Bronchial epithelial cell (primary cell): Measurements from ENCODE around the gene XKRX. TPM values are rescaled to one million over a fixed set of nuclear protein-coding genes. Genes with fewer than 3 reads are reported as not detected.

Experiments
- DNase-seq: peaks from one replicate; pipeline ENCODE4 v3.0.0-alpha.2; 2010; ENCODE audit warnings: low read depth
- FAIRE-seq: peaks from 2 replicates; lab custom pipeline; 2011; peaks lifted over from hg19 to GRCh38; lab: Jason Lieb, UNC
- H3K27me3 ChIP-seq: 2 replicates; pipeline ENCODE4 v1.5.1; 2011; ENCODE audit warnings: low read length; ENCODE audit not compliant: control insufficient read depth, insufficient read depth
- H3K36me3 ChIP-seq: 2 replicates; pipeline ENCODE4 v1.5.1; 2011; ENCODE audit warnings: low read length; ENCODE audit not compliant: control insufficient read depth, insufficient read depth
- H3K4me3 ChIP-seq: 2 replicates; pipeline ENCODE4 v1.5.1; 2011; ENCODE audit warnings: mild to moderate bottlenecking, low read depth, low read length, control low read depth
- total RNA-seq: library from RNA; depleted of rRNA; stranded (reverse); fragments of >200 nt; gene quantifications from 2 replicates; pipeline ENCODE4 v1.2.1, GENCODE V29; 2014
- TF ChIP-seq, protein P1 (sequence below): IDR thresholded peaks from 2 replicates; pipeline ENCODE4 v1.5.1; 2011; ENCODE audit warnings: mild to moderate bottlenecking, moderate library complexity, low read length, control low read depth, inconsistent platforms; ENCODE audit not compliant: insufficient read depth, severe bottlenecking

The XKRX gene
- total RNA-seq, 1 donor from 2014 or later, result under 0.01 TPM

DNA sequence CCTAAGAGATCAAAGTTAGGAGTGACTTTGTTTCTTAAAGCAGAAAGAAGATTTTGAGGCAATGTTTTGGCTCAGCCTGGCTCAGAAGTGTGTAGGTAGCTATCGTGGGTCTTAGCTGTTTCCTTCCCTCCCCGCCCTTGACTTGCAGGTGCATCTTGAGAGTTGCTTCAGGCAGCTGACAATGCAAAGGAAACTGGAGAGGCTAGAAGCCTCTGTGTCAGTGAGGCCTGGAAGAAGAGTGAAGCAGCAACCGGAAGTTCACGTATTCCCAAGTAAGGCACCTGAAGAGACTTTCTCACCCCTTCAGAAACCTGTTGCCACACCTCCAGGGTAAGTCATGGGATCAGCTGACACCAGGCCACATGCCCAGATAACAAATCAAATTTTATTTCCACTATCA, 10.6 kb upstream of the XKRX start:
- H3K4me3 ChIP-seq, result no peak overlapping the region
- peak; percentile 18 for DNase-seq
- H3K27me3 ChIP-seq, result no peaks in the 10 kb centered on the region
- TF ChIP-seq, protein P1, sequence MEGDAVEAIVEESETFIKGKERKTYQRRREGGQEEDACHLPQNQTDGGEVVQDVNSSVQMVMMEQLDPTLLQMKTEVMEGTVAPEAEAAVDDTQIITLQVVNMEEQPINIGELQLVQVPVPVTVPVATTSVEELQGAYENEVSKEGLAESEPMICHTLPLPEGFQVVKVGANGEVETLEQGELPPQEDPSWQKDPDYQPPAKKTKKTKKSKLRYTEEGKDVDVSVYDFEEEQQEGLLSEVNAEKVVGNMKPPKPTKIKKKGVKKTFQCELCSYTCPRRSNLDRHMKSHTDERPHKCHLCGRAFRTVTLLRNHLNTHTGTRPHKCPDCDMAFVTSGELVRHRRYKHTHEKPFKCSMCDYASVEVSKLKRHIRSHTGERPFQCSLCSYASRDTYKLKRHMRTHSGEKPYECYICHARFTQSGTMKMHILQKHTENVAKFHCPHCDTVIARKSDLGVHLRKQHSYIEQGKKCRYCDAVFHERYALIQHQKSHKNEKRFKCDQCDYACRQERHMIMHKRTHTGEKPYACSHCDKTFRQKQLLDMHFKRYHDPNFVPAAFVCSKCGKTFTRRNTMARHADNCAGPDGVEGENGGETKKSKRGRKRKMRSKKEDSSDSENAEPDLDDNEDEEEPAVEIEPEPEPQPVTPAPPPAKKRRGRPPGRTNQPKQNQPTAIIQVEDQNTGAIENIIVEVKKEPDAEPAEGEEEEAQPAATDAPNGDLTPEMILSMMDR, result no peak
- no peak for FAIRE-seq
- H3K36me3 ChIP-seq, result no peaks in the 10 kb centered on the region

DNA sequence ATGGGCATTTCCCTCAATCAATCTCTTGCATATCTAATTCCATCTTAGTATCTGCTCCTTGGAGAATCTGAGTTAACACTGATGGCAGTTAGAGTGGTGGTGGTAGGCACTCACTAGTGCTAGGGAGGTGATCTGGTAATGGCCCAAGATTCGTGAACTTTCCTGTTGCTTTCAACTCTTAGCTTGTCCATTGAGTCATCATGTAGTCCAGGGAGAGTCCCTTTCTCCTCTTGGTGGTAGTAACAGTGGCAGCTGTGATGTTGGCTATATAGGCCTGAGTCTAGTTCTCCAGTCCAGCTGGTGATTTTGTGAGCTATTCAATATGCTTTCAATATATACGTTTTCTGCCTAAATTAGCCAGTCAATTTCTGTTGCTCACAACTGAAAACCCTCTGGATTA, 7.0 kb upstream of the XKRX start:
- TF ChIP-seq, protein P1, result no peak
- DNase-seq (no peak), FAIRE-seq (no peak)
- H3K4me3 ChIP-seq, result no peak overlapping the region
- no peaks in the 10 kb centered on the region for H3K27me3 ChIP-seq
- H3K36me3 ChIP-seq, result no peaks in the 10 kb centered on the region

DNA sequence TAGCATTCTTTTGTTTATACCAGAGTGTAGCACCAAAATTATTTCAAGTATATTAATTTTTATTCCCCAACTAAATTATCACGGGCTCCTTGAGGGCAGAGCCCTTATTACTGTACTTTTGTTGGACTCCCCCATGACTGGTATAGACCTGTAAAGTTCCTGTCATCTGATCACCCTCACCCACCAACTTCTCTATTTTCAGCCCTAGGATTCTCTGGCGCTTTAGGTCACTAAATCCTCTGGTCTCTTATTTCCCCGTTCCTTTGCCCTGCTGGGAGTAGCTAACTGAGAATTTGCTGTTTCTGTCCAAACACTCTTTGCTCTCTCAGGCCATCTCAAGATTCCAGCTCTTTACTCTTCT, 3.2 kb upstream of the XKRX start:
- TF ChIP-seq, protein P1, result no peak
- FAIRE-seq (no peak), DNase-seq (no peak)
- Histone ChIP-seq H3K27me3 (no peaks in the 10 kb centered on the region), H3K36me3 (no peaks in the 10 kb centered on the region), H3K4me3 (no peak overlapping the region)

DNA sequence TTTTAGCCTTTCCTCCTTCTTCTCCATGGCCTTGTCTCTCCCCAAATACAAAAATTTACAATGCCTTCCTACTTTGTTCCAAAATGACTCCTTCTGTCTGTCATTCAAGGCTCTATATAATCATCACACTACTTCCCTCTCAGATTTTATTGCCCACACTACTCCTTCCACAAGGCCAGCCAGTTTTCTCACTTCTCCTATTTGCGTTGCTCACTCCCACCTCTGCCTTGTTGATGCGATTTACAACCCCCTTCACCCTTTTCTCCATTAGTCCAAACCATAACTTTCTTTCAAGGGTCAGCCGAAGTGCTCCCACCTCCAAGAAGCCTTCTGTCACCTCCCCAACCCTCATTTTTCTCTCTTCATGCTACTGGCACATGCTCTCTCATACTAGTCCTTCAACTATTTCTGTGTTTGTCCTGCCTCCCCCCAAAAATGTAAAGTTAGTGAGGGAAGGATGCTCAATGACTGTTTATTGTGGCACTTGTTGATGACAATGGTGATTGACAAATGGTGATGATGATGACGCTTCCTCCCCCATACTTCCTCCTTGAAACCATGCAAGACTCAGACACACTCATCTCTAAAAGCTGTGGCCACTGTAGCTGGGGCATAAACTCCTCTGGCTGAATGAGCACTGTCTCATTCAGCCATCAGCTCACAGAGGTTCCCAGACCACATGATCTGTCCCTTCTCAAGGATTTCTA, 2.7 kb upstream of the XKRX start:
- TF ChIP-seq, protein P1, result no peak
- Histone ChIP-seq H3K4me3 (no peak overlapping the region), H3K27me3 (no peaks in the 10 kb centered on the region), H3K36me3 (no peaks in the 10 kb centered on the region)
- FAIRE-seq, result no peak
- no peak for DNase-seq

DNA sequence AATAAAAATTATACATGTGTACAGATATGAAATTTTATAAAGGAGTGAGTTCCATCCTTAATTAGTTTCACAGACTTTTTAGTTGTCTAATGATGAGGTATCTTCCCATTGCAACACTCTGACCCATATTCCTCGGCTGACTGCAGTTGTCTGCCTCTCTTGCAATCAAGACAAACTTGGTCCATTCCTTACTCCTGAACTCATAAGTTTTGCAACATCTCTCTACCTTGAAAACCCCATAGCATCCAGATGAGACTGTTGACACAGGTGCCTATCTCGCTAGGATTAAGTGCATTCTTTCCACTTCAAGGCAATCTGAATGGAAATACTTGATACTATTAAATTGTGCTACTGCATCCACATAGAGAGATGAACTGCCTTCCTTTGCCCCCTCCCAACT, 2.3 kb downstream of the XKRX start:
- DNase-seq, result peak; percentile 69
- Histone ChIP-seq H3K4me3 (no peak overlapping the region), H3K27me3 (no peaks in the 10 kb centered on the region), H3K36me3 (no peaks in the 10 kb centered on the region)
- TF ChIP-seq, protein P1, result no peak
- no peak for FAIRE-seq

DNA sequence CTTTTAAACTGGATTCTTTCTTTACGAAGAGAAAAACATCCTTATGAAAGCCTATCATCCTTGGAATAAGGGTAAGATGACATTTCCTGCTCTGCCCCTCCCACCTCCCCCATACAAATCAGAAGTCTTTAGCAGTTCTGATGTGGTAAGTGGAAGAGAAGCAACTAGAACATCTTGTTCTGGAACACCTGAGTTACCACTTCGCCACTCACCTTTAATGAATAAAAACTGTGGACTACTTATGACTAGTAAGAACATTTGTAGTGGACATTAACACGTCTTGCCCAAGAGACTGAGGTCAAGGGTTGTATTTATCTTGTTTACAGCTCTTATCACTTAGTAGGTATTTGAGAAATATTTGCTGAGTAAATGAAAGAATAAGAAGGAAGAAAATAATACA, 4.3 kb downstream of the XKRX start:
- FAIRE-seq, result no peak
- no peak overlapping the region for H3K4me3 ChIP-seq
- no peak for DNase-seq
- TF ChIP-seq, protein P1, result no peak
- no peaks in the 10 kb centered on the region for H3K36me3 ChIP-seq
- H3K27me3 ChIP-seq, result no peaks in the 10 kb centered on the region
